Activated B cell treated with CpG ODN at 0.5 μM for 24 hours (primary cell): Measurements from ENCODE around the gene KCNK3. TPM values are rescaled to one million over a fixed set of nuclear protein-coding genes. Genes with fewer than 3 reads are reported as not detected.

Experiments used
- ATAC-seq: fragments of 200-7000 bp; cut with Tn5 transposase; one replicate; pipeline ENCODE4 v1.10.0; 2021; ENCODE audit warnings: low read depth, mild to moderate bottlenecking, moderate library complexity
- CTCF ChIA-PET: fragments of 350-600 bp; sonication (Branson Sonifier 250); formaldehyde crosslinking; loops from one replicate; lab custom pipeline; 2021; ENCODE audit warnings: antibody characterized with exemption; lab: Charles Lee
- POLR2A ChIA-PET: fragments of 350-600 bp; sonication (Branson Sonifier 250); formaldehyde crosslinking; loops from one replicate; lab custom pipeline; 2021; ENCODE audit warnings: antibody characterized with exemption; lab: Charles Lee
- DNase-seq: peaks from one replicate; pipeline ENCODE4 v3.0.0; 2022
- H3K27ac Mint-ChIP-seq: one replicate; pipeline ENCODE4 v1.8.0; 2020; ENCODE audit warnings: mixed read lengths
- H3K27me3 Mint-ChIP-seq: one replicate; pipeline ENCODE4 v1.8.0; 2021; ENCODE audit warnings: mixed read lengths
- H3K36me3 Mint-ChIP-seq: one replicate; pipeline ENCODE4 v1.8.0; 2021; ENCODE audit warnings: low read depth, mixed read lengths
- H3K4me1 Mint-ChIP-seq: one replicate; pipeline ENCODE4 v1.8.0; 2021; ENCODE audit warnings: mixed read lengths
- H3K4me3 Mint-ChIP-seq: one replicate; pipeline ENCODE4 v1.8.0; 2020; ENCODE audit warnings: mild to moderate bottlenecking, mixed read lengths
- H3K9me3 Mint-ChIP-seq: one replicate; pipeline ENCODE4 v1.8.0; 2020; ENCODE audit warnings: mixed read lengths
- CTCF ChIP-seq: fragments of 200-600 bp; IDR thresholded peaks from one replicate; pipeline ENCODE4 v1.8.0; 2022; ENCODE audit warnings: antibody characterized with exemption, mild to moderate bottlenecking
- intact Hi-C: fragments of 100-400 bp; cut with micrococcal nuclease; formaldehyde crosslinking; loops from one replicate; pipeline ENCODE4 v1.15.1; 2024
- total RNA-seq: library from RNA; stranded (reverse); gene quantifications from 2 replicates; pipeline ENCODE4 v1.2.3, GENCODE V29; 2022

The KCNK3 gene
- not detected in 2 replicates for total RNA-seq

GRCh38 chr2:26692279-26692896 lies at the start of gene KCNK3:
Gene KCNK3 (plus strand): TSS chr2:26692722. CDS start chr2:26692876, 154 bp downstream.
- H3K36me3 Mint-ChIP-seq = no peaks in the 10 kb centered on the region
- H3K4me3 Mint-ChIP-seq = no peak within 1 kb of the TSS
- ATAC-seq = peak; percentile 72
- POLR2A ChIA-PET = no interaction called here
- no peak for TF ChIP-seq CTCF
- H3K4me1 Mint-ChIP-seq = peaks cover 2% of the 10 kb centered on the region
- intact Hi-C loops = no loop called here
- no peaks in the 10 kb centered on the region for H3K9me3 Mint-ChIP-seq
- peaks cover 61% of the 10 kb centered on the region for H3K27me3 Mint-ChIP-seq
- peak; percentile 23 for DNase-seq
- CTCF ChIA-PET = no interaction called here
- no peak within 1 kb of the TSS for H3K27ac Mint-ChIP-seq

GRCh38 chr2:26644188-26644835 lies 48.2 kb upstream of the KCNK3 start:
- Mint-ChIP-seq H3K4me3 (no peak overlapping the region), H3K36me3 (no peaks in the 10 kb centered on the region), H3K27ac (no peak overlapping the region), H3K4me1 (no peaks in the 10 kb centered on the region), H3K27me3 (peaks cover 34% of the 10 kb centered on the region), H3K9me3 (no peaks in the 10 kb centered on the region)
- ChIA-PET CTCF (no interaction called here), POLR2A (no interaction called here)
- TF ChIP-seq CTCF = no peak
- intact Hi-C loops = no loop called here
- ATAC-seq (no peak), DNase-seq (no peak)

DNA sequence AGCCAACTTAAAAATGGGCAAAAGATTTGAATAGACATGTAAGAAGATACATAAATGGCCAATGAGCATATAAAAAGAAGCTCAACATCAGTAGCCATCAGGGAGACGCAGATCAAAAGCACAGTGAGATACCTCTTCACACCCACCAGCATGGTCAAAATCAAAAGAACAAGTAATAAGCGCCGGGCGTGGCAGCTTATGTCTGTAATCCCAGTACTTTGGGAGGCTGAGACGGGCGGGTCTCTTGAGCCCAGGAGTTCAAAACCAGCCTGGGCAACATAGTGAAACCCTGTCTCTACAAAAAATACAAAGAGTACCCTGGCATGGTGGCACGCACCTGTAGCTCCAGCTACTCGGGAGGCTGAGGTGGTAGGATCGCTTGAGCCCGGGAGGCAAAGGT lies 46.8 kb upstream of the KCNK3 start:
- Mint-ChIP-seq H3K36me3 (no peaks in the 10 kb centered on the region), H3K9me3 (no peaks in the 10 kb centered on the region), H3K4me1 (no peaks in the 10 kb centered on the region), H3K4me3 (no peak overlapping the region), H3K27ac (no peak overlapping the region), H3K27me3 (peaks cover 31% of the 10 kb centered on the region)
- DNase-seq (no peak), ATAC-seq (no peak)
- POLR2A ChIA-PET = no interaction called here
- TF ChIP-seq CTCF = no peak
- intact Hi-C loops = no loop called here
- CTCF ChIA-PET = no interaction called here

GRCh38 chr2:26646986-26647672 lies 45.4 kb upstream of the KCNK3 start:
- POLR2A ChIA-PET = no interaction called here
- Mint-ChIP-seq H3K36me3 (no peaks in the 10 kb centered on the region), H3K4me1 (no peaks in the 10 kb centered on the region), H3K4me3 (no peak overlapping the region), H3K27me3 (peaks cover 22% of the 10 kb centered on the region), H3K9me3 (no peaks in the 10 kb centered on the region), H3K27ac (no peak overlapping the region)
- ATAC-seq = no peak
- no peak for DNase-seq
- intact Hi-C loops = no loop called here
- TF ChIP-seq CTCF = no peak
- CTCF ChIA-PET = no interaction called here

DNA sequence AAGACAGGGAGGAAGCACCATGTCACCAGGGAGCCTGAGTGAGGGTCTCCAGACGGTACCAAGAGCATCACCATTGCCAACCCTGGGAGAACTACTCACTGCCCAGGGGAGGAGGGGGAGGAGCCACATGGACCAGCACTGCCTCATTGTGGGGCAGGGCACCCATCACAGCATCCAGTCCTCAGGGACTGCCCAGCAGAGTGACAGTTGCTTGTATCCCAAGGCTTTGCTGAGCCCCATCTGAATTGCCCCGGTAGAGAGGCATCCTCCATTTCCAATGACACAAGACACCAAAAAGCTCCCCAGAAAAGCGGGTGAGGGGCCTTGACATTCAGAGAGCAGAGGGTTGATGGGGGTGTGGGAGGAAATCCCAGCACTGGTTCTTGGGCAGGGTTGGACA lies 44.5 kb upstream of the KCNK3 start:
- no peak overlapping the region for H3K27ac Mint-ChIP-seq
- intact Hi-C loops = no loop called here
- ATAC-seq (no peak), DNase-seq (no peak)
- no peaks in the 10 kb centered on the region for H3K4me1 Mint-ChIP-seq
- ChIA-PET CTCF (no interaction called here), POLR2A (no interaction called here)
- H3K4me3 Mint-ChIP-seq = no peak overlapping the region
- peaks cover 17% of the 10 kb centered on the region for H3K27me3 Mint-ChIP-seq
- no peaks in the 10 kb centered on the region for H3K9me3 Mint-ChIP-seq
- TF ChIP-seq CTCF = no peak
- no peaks in the 10 kb centered on the region for H3K36me3 Mint-ChIP-seq
